Liver (tissue), 9 donors: ENCODE data around the gene ZMYND8. TPM values are rescaled to one million over a fixed set of nuclear protein-coding genes. Genes with fewer than 3 reads are reported as not detected.
"Not testable (repeated sequence)": the region's sequence is repeated elsewhere in the genome, so short reads cannot be mapped to it uniquely, and the experiment has no call there.

ENCODE experiments used
- DNase-seq: peaks from one replicate; pipeline ENCODE4 v3.0.0-alpha.2; 2017; ENCODE audit warnings: low spot score
- H3K27ac ChIP-seq, 2 donors: one replicate each; pipeline ENCODE4 v1.7.0; 2013; ENCODE audit warnings: inconsistent platforms in 2 of 2, low read length in 2 of 2, control low read depth in 1 of 2, low read depth in 1 of 2, mild to moderate bottlenecking in 1 of 2
- H3K27me3 ChIP-seq, 4 donors: one replicate each; pipeline versions ENCODE4 v1.6.1 to v1.7.0; 2013; ENCODE audit warnings: low read length in 3 of 4, inconsistent platforms in 1 of 4, mild to moderate bottlenecking in 1 of 4, moderate library complexity in 1 of 4; ENCODE audit not compliant: control insufficient read depth in 4 of 4, insufficient read depth in 4 of 4
- H3K36me3 ChIP-seq, 4 donors: one replicate each; pipeline versions ENCODE4 v1.6.1 to v1.7.0; 2013; ENCODE audit warnings: low read length in 3 of 4, mild to moderate bottlenecking in 3 of 4, low read depth in 1 of 4, moderate library complexity in 1 of 4; ENCODE audit not compliant: control insufficient read depth in 4 of 4, insufficient read depth in 3 of 4
- H3K4me1 ChIP-seq, 4 donors: one replicate each; pipeline versions ENCODE4 v1.6.1 to v1.7.0; 2013; ENCODE audit warnings: low read length in 3 of 4, mild to moderate bottlenecking in 3 of 4, moderate library complexity in 1 of 4; ENCODE audit not compliant: control insufficient read depth in 4 of 4, insufficient read depth in 4 of 4
- H3K4me3 ChIP-seq, 3 donors: one replicate each; pipeline versions ENCODE4 v1.6.1 to v1.7.0; 2013; ENCODE audit warnings: low read length in 3 of 3, control low read depth in 1 of 3, low read depth in 1 of 3, mild to moderate bottlenecking in 1 of 3
- H3K9ac ChIP-seq, 2 donors: one replicate each; pipeline ENCODE4 v1.7.0; 2013; ENCODE audit warnings: low read length in 2 of 2, mild to moderate bottlenecking in 2 of 2, moderate library complexity in 2 of 2, control low read depth in 1 of 2, low read depth in 1 of 2
- H3K9me3 ChIP-seq, 4 donors: one replicate each; pipeline versions ENCODE4 v1.6.1 to v1.7.0; 2013; ENCODE audit warnings: low read length in 3 of 4; ENCODE audit not compliant: control insufficient read depth in 4 of 4
- FOXA2 ChIP-seq: IDR thresholded peaks from 2 replicates; pipeline ENCODE4 v1.6.1; 2016; ENCODE audit warnings: antibody characterized with exemption
- GABPA ChIP-seq, 2 donors: IDR thresholded peaks in 1 of 2; conservative IDR thresholded peaks in 1 of 2; 2 replicates each; pipeline ENCODE4 v1.6.1; 2016; ENCODE audit warnings: antibody characterized with exemption in 2 of 2, mild to moderate bottlenecking in 1 of 2, moderate library complexity in 1 of 2
- HNF4A ChIP-seq, 2 donors: conservative IDR thresholded peaks; 2 replicates each; pipeline ENCODE4 v1.6.1; 2016; ENCODE audit warnings: antibody characterized with exemption in 2 of 2, mild to moderate bottlenecking in 2 of 2
- NR2F2 ChIP-seq: IDR thresholded peaks from 2 replicates; pipeline ENCODE4 v1.6.1; 2016; ENCODE audit warnings: antibody characterized with exemption
- RAD21 ChIP-seq, 2 donors: IDR thresholded peaks; 2 replicates each; pipeline ENCODE4 v1.6.1; 2016; ENCODE audit warnings: antibody characterized with exemption in 2 of 2, mild to moderate bottlenecking in 2 of 2
- RXRA ChIP-seq, 2 donors: IDR thresholded peaks; 2 replicates each; pipeline ENCODE4 v1.6.1; 2017 to 2018; ENCODE audit warnings: antibody characterized with exemption in 2 of 2, mild to moderate bottlenecking in 1 of 2
- SP1 ChIP-seq: IDR thresholded peaks from 2 replicates; pipeline ENCODE4 v1.6.1; 2018; ENCODE audit warnings: antibody characterized with exemption, mild to moderate bottlenecking
- TAF1 ChIP-seq: conservative IDR thresholded peaks from 2 replicates; pipeline ENCODE4 v1.6.1; 2016; ENCODE audit warnings: antibody characterized with exemption, mild to moderate bottlenecking
- YY1 ChIP-seq: IDR thresholded peaks from 2 replicates; pipeline ENCODE4 v1.6.1; 2016; ENCODE audit warnings: antibody characterized with exemption, mild to moderate bottlenecking
- WGBS: extraction: QIAGEN DNeasy Blood & Tissue Kit; methylation state at CpG from one replicate; pipeline ENCODE4 v1.1.7; 2013; 5-methylcytosine and 5-hydroxymethylcytosine counted together
- polyA plus RNA-seq, 2 donors: library from polyadenylated mRNA; stranded (reverse) in 1 of 2; unstranded in 1 of 2; fragments of 200-250 nt in 1 of 2; fragments of >200 nt in 1 of 2; fragmentation: Nextera tagmentation in 1 of 2; extraction: Ambion mirVana in 1 of 2; gene quantifications; one replicate each; pipeline versions ENCODE4 v1.2.1 to v1.2.3, GENCODE V29; 2013 to 2015
- total RNA-seq, 2 donors: library from RNA; depleted of rRNA; stranded (reverse); fragments of >200 nt; gene quantifications; one replicate each; pipeline ENCODE4 v1.2.3, GENCODE V29; 2014
- TF ChIP-seq, protein P1 (sequence below): IDR thresholded peaks from 2 replicates; pipeline ENCODE4 v1.6.1; 2016; ENCODE audit warnings: antibody characterized with exemption, mild to moderate bottlenecking
- TF ChIP-seq, protein P2 (sequence below): IDR thresholded peaks from 2 replicates; pipeline ENCODE4 v1.6.1; 2016; ENCODE audit warnings: antibody characterized with exemption
- TF ChIP-seq, protein P3 (sequence below): fragments of 150-350 bp; IDR thresholded peaks from 2 replicates; pipeline ENCODE4 v1.5.1; 2017; ENCODE audit warnings: improper control_type of control experiment, low read depth, low read length; ENCODE audit not compliant: missing input control
- TF ChIP-seq, protein P4 (sequence below): IDR thresholded peaks from 2 replicates; pipeline ENCODE4 v1.6.1; 2016; ENCODE audit warnings: antibody characterized with exemption
- donor health status: healthy.
- donor health status: healthy.
- donor health status: healthy.
- donor health status: healthy.
- donor health status: healthy.

ZMYND8 gene
- total and polyA plus RNA-seq, 4 donors, result 3.3 to 23.5 (median 6.8) TPM

DNA sequence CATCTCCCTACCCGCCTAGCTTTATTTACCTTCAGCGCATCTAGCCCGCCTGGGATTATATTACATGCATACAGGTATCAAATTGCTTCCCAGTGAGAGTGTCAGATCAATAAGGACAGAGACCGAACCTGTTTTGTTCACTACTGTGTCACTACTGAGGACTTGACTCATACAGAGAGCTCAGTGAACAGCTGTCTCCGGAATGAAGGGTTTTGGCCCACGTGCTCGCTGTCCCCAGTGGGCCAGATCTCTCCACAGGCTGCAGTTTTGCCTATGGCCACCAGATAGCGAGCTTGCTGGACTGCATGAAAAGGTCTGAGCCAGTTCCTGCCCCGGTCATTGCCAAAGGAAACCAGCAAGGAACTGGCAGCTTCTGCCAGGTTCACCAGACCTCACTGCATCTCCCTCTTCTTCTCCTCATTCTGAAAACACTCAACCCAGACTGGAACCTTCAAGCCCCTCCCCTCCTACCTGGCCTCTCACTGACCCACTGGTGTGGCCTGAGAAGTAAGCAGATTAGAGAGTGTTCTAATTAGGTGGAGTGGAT lies 150.8 kb downstream of the ZMYND8 start:
- peak; percentile 67 for DNase-seq
- H3K4me3 ChIP-seq, result no peak overlapping the region
- no peaks in the 10 kb centered on the region for H3K9me3 ChIP-seq
- 45% methylated on average over 9 of the region's 9 CpGs for WGBS
- no peak for TF ChIP-seq YY1
- TF ChIP-seq, protein P1, sequence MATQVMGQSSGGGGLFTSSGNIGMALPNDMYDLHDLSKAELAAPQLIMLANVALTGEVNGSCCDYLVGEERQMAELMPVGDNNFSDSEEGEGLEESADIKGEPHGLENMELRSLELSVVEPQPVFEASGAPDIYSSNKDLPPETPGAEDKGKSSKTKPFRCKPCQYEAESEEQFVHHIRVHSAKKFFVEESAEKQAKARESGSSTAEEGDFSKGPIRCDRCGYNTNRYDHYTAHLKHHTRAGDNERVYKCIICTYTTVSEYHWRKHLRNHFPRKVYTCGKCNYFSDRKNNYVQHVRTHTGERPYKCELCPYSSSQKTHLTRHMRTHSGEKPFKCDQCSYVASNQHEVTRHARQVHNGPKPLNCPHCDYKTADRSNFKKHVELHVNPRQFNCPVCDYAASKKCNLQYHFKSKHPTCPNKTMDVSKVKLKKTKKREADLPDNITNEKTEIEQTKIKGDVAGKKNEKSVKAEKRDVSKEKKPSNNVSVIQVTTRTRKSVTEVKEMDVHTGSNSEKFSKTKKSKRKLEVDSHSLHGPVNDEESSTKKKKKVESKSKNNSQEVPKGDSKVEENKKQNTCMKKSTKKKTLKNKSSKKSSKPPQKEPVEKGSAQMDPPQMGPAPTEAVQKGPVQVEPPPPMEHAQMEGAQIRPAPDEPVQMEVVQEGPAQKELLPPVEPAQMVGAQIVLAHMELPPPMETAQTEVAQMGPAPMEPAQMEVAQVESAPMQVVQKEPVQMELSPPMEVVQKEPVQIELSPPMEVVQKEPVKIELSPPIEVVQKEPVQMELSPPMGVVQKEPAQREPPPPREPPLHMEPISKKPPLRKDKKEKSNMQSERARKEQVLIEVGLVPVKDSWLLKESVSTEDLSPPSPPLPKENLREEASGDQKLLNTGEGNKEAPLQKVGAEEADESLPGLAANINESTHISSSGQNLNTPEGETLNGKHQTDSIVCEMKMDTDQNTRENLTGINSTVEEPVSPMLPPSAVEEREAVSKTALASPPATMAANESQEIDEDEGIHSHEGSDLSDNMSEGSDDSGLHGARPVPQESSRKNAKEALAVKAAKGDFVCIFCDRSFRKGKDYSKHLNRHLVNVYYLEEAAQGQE, result no peak
- peak in 1 of 2 donors; percentile 52 for TF ChIP-seq RXRA (IDR thresholded peaks at IDR 0.05)
- TF ChIP-seq, protein P2, sequence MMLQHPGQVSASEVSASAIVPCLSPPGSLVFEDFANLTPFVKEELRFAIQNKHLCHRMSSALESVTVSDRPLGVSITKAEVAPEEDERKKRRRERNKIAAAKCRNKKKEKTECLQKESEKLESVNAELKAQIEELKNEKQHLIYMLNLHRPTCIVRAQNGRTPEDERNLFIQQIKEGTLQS, result no peak
- peak; percentile 75 to 96 for TF ChIP-seq RAD21 (IDR thresholded peaks at IDR 0.05)
- no peak for TF ChIP-seq HNF4A (conservative IDR thresholded peaks at IDR 0.05)
- TF ChIP-seq, protein P3, sequence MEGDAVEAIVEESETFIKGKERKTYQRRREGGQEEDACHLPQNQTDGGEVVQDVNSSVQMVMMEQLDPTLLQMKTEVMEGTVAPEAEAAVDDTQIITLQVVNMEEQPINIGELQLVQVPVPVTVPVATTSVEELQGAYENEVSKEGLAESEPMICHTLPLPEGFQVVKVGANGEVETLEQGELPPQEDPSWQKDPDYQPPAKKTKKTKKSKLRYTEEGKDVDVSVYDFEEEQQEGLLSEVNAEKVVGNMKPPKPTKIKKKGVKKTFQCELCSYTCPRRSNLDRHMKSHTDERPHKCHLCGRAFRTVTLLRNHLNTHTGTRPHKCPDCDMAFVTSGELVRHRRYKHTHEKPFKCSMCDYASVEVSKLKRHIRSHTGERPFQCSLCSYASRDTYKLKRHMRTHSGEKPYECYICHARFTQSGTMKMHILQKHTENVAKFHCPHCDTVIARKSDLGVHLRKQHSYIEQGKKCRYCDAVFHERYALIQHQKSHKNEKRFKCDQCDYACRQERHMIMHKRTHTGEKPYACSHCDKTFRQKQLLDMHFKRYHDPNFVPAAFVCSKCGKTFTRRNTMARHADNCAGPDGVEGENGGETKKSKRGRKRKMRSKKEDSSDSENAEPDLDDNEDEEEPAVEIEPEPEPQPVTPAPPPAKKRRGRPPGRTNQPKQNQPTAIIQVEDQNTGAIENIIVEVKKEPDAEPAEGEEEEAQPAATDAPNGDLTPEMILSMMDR, result peak; percentile 76
- no peak for TF ChIP-seq FOXA2
- TF ChIP-seq TAF1, result no peak
- no peak overlapping the region for H3K9ac ChIP-seq
- peaks cover 2 to 22% (median 12%) of the 10 kb centered on the region in 4 donors for H3K36me3 ChIP-seq
- no peaks in the 10 kb centered on the region for H3K27me3 ChIP-seq
- H3K27ac ChIP-seq, result no peak overlapping the region
- peaks cover 0 to 5% (median 2%) of the 10 kb centered on the region in 4 donors for H3K4me1 ChIP-seq

DNA sequence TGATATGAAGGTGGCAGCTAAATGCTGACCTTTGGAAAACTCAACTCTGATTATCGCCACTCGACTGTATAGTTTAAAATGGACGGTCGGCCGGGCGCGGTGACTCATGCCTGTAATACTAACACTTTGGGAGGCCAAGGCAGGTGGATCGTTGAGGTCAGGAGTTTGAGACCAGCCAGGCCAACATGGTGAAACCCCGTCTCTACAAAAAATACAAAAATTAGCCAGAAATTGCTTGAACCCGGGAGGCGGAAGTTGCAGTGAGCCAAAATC lies 151.7 kb downstream of the ZMYND8 start:
- not testable (repeated sequence) for H3K9ac ChIP-seq, H3K27me3 ChIP-seq, H3K4me3 ChIP-seq, DNase-seq, H3K9me3 ChIP-seq, H3K27ac ChIP-seq
- peaks cover 0 to 10% (median 2%) of the 10 kb centered on the region in 4 donors for H3K4me1 ChIP-seq
- peaks cover 0 to 13% (median 6%) of the 10 kb centered on the region in 4 donors for H3K36me3 ChIP-seq
- 98% methylated on average over 11 of the region's 11 CpGs for whole genome bisulfite sequencing

DNA sequence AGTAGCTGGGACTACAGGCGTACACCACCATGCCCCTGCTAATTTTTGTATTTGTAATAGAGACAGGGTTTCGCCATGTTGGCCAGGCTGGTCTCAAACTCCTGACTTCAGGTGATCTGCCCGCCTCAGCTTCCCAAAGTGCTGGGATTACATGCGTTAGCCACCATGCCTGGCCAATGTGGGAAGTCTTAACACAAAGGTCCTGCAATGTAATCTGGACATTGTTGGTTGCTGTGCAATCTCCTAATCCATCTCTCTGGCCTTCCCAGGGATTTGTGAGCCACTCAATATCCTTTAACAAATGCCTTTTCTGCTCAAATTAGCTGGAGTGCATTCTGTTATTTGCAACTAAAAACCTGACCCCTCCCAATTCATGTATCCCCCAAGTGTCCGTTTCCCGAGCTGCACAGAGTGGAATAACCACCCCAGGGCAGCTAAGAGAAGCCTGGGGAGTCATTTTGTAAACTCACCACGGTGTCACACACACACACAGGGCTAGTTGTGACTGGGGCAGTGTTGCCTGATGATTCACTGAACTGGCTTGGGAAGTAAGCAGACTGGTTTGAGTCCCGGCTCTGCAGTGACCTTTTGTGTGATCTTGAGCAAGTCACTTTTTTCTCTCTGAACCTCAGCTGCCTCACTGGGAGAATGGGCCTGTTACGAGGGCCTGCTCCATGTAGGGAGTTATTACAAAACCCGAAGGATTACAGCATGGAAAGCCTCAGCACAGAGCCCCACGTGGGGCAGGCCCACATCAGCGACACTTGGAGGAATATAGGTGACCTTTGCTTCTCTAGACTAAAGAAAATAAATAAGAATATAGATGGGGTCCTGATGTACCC lies 152.3 kb downstream of the ZMYND8 start:
- H3K4me3 ChIP-seq, result no peak overlapping the region
- H3K9ac ChIP-seq, result no peak overlapping the region
- no peak overlapping the region for H3K27ac ChIP-seq
- H3K9me3 ChIP-seq, result no peaks in the 10 kb centered on the region
- peaks cover 0 to 8% (median under 1%) of the 10 kb centered on the region in 4 donors for H3K36me3 ChIP-seq
- no peaks in the 10 kb centered on the region for H3K27me3 ChIP-seq
- no peak for DNase-seq
- 95% methylated on average over 12 of the region's 12 CpGs for WGBS
- TF ChIP-seq YY1 (no peak), NR2F2 (no peak), GABPA (IDR thresholded peaks at IDR 0.05 in 1 of 2, conservative IDR thresholded peaks at IDR 0.05 in 1 of 2) (no peak), TAF1 (no peak), FOXA2 (no peak), SP1 (no peak)
- TF ChIP-seq, protein P4, sequence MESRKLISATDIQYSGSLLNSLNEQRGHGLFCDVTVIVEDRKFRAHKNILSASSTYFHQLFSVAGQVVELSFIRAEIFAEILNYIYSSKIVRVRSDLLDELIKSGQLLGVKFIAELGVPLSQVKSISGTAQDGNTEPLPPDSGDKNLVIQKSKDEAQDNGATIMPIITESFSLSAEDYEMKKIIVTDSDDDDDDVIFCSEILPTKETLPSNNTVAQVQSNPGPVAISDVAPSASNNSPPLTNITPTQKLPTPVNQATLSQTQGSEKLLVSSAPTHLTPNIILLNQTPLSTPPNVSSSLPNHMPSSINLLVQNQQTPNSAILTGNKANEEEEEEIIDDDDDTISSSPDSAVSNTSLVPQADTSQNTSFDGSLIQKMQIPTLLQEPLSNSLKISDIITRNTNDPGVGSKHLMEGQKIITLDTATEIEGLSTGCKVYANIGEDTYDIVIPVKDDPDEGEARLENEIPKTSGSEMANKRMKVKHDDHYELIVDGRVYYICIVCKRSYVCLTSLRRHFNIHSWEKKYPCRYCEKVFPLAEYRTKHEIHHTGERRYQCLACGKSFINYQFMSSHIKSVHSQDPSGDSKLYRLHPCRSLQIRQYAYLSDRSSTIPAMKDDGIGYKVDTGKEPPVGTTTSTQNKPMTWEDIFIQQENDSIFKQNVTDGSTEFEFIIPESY, result no peak
- peaks cover 0 to 10% (median 2%) of the 10 kb centered on the region in 4 donors for H3K4me1 ChIP-seq
